HL-60 (cell line): ENCODE measurements around the gene PRKACB.

Experiments used
- GABPA ChIP-seq: IDR thresholded peaks from 2 replicates; pipeline ENCODE4 v1.6.1; 2012; ENCODE audit warnings: low read depth
- POLR2AphosphoS5 ChIP-seq: IDR thresholded peaks from 2 replicates; pipeline ENCODE4 v1.6.1; 2012; ENCODE audit warnings: low read depth
- TF ChIP-seq, protein P1 (sequence below): IDR thresholded peaks from one replicate; pipeline ENCODE4 v1.5.1; 2011; ENCODE audit warnings: low read length, control low read depth, inconsistent platforms; ENCODE audit not compliant: insufficient read depth
- TF ChIP-seq, protein P2 (sequence below): IDR thresholded peaks from 2 replicates; pipeline ENCODE4 v1.6.1; 2012; ENCODE audit warnings: low read depth; ENCODE audit not compliant: insufficient replicate concordance

DNA sequence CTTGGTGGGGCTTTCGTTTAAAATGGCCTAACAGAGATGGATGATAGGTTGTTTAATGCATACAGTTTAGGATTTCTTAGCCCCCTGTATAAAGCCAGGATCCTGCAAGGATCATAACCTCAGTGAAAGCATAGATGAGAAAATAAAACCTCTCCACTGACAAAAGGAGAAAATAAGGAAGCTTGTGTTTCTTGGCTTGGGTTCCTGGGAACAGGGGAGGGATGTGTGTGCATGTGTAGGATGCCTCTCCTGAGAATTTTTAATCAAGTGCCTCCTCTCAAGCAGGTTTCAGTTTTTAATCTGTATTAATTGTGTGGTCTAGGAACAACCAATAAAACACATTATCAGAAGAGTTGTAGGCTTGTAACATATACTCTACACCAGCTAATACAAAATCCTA is 26.1 kb downstream of the PRKACB start:
- TF ChIP-seq, protein P1, sequence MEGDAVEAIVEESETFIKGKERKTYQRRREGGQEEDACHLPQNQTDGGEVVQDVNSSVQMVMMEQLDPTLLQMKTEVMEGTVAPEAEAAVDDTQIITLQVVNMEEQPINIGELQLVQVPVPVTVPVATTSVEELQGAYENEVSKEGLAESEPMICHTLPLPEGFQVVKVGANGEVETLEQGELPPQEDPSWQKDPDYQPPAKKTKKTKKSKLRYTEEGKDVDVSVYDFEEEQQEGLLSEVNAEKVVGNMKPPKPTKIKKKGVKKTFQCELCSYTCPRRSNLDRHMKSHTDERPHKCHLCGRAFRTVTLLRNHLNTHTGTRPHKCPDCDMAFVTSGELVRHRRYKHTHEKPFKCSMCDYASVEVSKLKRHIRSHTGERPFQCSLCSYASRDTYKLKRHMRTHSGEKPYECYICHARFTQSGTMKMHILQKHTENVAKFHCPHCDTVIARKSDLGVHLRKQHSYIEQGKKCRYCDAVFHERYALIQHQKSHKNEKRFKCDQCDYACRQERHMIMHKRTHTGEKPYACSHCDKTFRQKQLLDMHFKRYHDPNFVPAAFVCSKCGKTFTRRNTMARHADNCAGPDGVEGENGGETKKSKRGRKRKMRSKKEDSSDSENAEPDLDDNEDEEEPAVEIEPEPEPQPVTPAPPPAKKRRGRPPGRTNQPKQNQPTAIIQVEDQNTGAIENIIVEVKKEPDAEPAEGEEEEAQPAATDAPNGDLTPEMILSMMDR, result no peak
- TF ChIP-seq POLR2AphosphoS5 (no peak), GABPA (no peak)
- TF ChIP-seq, protein P2, sequence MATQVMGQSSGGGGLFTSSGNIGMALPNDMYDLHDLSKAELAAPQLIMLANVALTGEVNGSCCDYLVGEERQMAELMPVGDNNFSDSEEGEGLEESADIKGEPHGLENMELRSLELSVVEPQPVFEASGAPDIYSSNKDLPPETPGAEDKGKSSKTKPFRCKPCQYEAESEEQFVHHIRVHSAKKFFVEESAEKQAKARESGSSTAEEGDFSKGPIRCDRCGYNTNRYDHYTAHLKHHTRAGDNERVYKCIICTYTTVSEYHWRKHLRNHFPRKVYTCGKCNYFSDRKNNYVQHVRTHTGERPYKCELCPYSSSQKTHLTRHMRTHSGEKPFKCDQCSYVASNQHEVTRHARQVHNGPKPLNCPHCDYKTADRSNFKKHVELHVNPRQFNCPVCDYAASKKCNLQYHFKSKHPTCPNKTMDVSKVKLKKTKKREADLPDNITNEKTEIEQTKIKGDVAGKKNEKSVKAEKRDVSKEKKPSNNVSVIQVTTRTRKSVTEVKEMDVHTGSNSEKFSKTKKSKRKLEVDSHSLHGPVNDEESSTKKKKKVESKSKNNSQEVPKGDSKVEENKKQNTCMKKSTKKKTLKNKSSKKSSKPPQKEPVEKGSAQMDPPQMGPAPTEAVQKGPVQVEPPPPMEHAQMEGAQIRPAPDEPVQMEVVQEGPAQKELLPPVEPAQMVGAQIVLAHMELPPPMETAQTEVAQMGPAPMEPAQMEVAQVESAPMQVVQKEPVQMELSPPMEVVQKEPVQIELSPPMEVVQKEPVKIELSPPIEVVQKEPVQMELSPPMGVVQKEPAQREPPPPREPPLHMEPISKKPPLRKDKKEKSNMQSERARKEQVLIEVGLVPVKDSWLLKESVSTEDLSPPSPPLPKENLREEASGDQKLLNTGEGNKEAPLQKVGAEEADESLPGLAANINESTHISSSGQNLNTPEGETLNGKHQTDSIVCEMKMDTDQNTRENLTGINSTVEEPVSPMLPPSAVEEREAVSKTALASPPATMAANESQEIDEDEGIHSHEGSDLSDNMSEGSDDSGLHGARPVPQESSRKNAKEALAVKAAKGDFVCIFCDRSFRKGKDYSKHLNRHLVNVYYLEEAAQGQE, result no peak
